Neural cell (in vitro differentiated cells): Measurements from ENCODE around the gene VMP1. TPM values are rescaled to one million over a fixed set of nuclear protein-coding genes. Genes with fewer than 3 reads are reported as not detected.

ENCODE experiments used
- H2AFZ ChIP-seq: fragments of 200-600, 300-800 bp; sonication (generic), shearing (Covaris generic); 2 replicates; pipeline ENCODE4 v1.6.0; 2014; ENCODE audit warnings: low read depth, mild to moderate bottlenecking, antibody characterized with exemption, low read length, moderate library complexity
- H3F3A ChIP-seq: fragments of 200-600 bp; shearing (Covaris generic); 2 replicates; pipeline ENCODE4 v1.6.1; 2016; ENCODE audit warnings: mild to moderate bottlenecking, moderate library complexity, mixed read lengths, antibody characterized with exemption, low read length; ENCODE audit not compliant: insufficient read depth, poor library complexity, severe bottlenecking
- H3K27ac ChIP-seq: fragments of 200-600, 300-800 bp; sonication (generic), shearing (Covaris generic); 2 replicates; pipeline ENCODE4 v1.5.1; 2014; ENCODE audit warnings: mild to moderate bottlenecking, low read length, moderate library complexity
- H3K27me3 ChIP-seq: fragments of 300-800, 200-600 bp; sonication (generic), shearing (Covaris generic); 2 replicates; pipeline ENCODE4 v1.6.0; 2014; ENCODE audit warnings: mild to moderate bottlenecking, low read depth, low read length, moderate library complexity; ENCODE audit not compliant: insufficient read depth
- H3K36me3 ChIP-seq: fragments of 300-800, 200-600 bp; sonication (generic), shearing (Covaris generic); 2 replicates; pipeline ENCODE4 v1.5.1; 2014; ENCODE audit warnings: mild to moderate bottlenecking, antibody characterized with exemption, low read length, moderate library complexity; ENCODE audit not compliant: insufficient read depth
- H3K4me2 ChIP-seq: fragments of 300-800, 200-600 bp; sonication (generic), shearing (Covaris generic); 2 replicates; pipeline ENCODE4 v1.6.0; 2014; ENCODE audit warnings: mild to moderate bottlenecking, low read length
- H3K4me3 ChIP-seq: fragments of 300-800, 200-600 bp; sonication (generic), shearing (Covaris generic); 2 replicates; pipeline ENCODE4 v1.5.1; 2014; ENCODE audit warnings: mild to moderate bottlenecking, low read length, moderate library complexity
- H3K79me2 ChIP-seq: fragments of 200-600 bp; shearing (Covaris generic); replicated peaks from 2 replicates; pipeline ENCODE4 v1.6.0; 2014; ENCODE audit warnings: mild to moderate bottlenecking, low read length, moderate library complexity; ENCODE audit not compliant: insufficient read depth
- H3K9ac ChIP-seq: fragments of 300-800, 200-600 bp; sonication (generic), shearing (Covaris generic); 2 replicates; pipeline ENCODE4 v1.6.1; 2016; ENCODE audit warnings: mild to moderate bottlenecking, low read length, mixed read lengths
- H3K9me2 ChIP-seq: fragments of 200-600 bp; shearing (Covaris generic); 2 replicates; pipeline ENCODE4 v1.6.1; 2016; ENCODE audit warnings: mild to moderate bottlenecking, low read length, mixed read lengths; ENCODE audit not compliant: insufficient read depth
- H3K9me3 ChIP-seq: fragments of 200-600, 300-800 bp; sonication (generic), shearing (Covaris generic); 2 replicates; pipeline ENCODE4 v1.6.1; 2016; ENCODE audit warnings: mild to moderate bottlenecking, mixed run types, low read length, moderate library complexity, mixed read lengths
- H4K20me1 ChIP-seq: fragments of 200-600 bp; shearing (Covaris generic); 2 replicates; pipeline ENCODE4 v1.6.1; 2016; ENCODE audit warnings: mild to moderate bottlenecking, mixed run types; ENCODE audit not compliant: insufficient read depth
- EP300 ChIP-seq: fragments of 450-650 bp; conservative IDR thresholded peaks from 2 replicates; pipeline ENCODE4 v1.6.1; 2014; ENCODE audit warnings: antibody characterized with exemption, mild to moderate bottlenecking, moderate library complexity; ENCODE audit not compliant: poor library complexity, severe bottlenecking
- EZH2 ChIP-seq: fragments of 200-600, 300-800 bp; shearing (Covaris generic), sonication (generic); IDR thresholded peaks from 2 replicates; pipeline ENCODE4 v1.6.1; 2014; ENCODE audit warnings: antibody characterized with exemption, low read length, borderline replicate concordance, mild to moderate bottlenecking; ENCODE audit not compliant: insufficient read depth, poor library complexity, severe bottlenecking
- MXI1 ChIP-seq: fragments of 450-650 bp; conservative IDR thresholded peaks from 2 replicates; pipeline ENCODE4 v1.6.1; 2014; ENCODE audit warnings: antibody characterized with exemption, mild to moderate bottlenecking; ENCODE audit not compliant: poor library complexity, severe bottlenecking
- POLR2AphosphoS5 ChIP-seq: IDR thresholded peaks from 2 replicates; pipeline ENCODE4 v1.6.1; 2012
- RAD21 ChIP-seq: fragments of 450-650 bp; conservative IDR thresholded peaks from 2 replicates; pipeline ENCODE4 v1.6.1; 2014; ENCODE audit warnings: antibody characterized with exemption, mild to moderate bottlenecking, moderate library complexity
- SMC3 ChIP-seq: fragments of 450-650 bp; conservative IDR thresholded peaks from 2 replicates; pipeline ENCODE4 v1.6.1; 2014; ENCODE audit warnings: antibody characterized with exemption, mild to moderate bottlenecking, moderate library complexity; ENCODE audit not compliant: poor library complexity
- TAF1 ChIP-seq: IDR thresholded peaks from 2 replicates; pipeline ENCODE4 v1.6.1; 2012; ENCODE audit warnings: low read depth
- polyA plus RNA-seq: library from polyadenylated mRNA; depleted of rRNA; stranded (reverse); fragments of >200 nt; gene quantifications from 2 replicates; pipeline ENCODE4 v1.2.3, GENCODE V29; 2014
- TF ChIP-seq, protein P1 (sequence below): fragments of 450-650 bp; IDR thresholded peaks from 2 replicates; pipeline ENCODE4 v1.5.1; 2014; ENCODE audit warnings: antibody characterized with exemption, mild to moderate bottlenecking, moderate library complexity; ENCODE audit not compliant: poor library complexity, severe bottlenecking
- TF ChIP-seq, protein P2 (sequence below): IDR thresholded peaks from 2 replicates; pipeline ENCODE4 v1.6.1; 2012; ENCODE audit warnings: borderline replicate concordance

VMP1 gene
- polyA plus RNA-seq, 1 donor from 2014 or later, result 75.9 TPM

DNA sequence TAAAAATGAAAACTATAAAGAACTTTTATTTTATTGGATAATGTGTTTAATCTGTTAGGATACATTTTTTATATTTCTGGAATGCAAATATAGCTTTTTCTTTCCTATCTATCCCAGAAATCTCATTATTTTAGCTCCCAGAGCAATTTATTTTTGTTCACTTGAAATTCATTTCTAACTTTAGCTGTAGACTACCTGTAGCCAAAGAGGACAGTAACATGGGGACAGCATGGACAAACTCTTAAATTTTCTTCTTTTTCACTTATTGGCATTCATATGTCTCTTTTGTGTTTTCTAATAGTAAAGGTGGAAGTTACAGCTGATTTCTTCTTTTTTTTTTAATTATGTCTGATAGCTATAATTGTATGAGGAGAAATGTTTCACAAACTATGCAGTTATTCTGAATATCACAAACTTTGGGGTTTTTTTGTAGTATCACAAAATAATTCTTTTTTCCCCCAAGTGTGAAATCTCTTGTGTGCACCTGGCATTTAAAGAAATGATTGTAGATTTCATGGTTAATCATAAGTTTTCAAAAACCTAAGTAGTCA, 55.4 kb downstream of the VMP1 start:
- Histone ChIP-seq H3K36me3 (no peaks in the 10 kb centered on the region), H3K9me3 (no peaks in the 10 kb centered on the region), H3K79me2 (no peaks in the 10 kb centered on the region), H4K20me1 (no peaks in the 10 kb centered on the region), H3K4me2 (no peak overlapping the region), H3K9me2 (no peaks in the 10 kb centered on the region), H2AFZ (no peak overlapping the region), H3K27ac (no peak overlapping the region), H3K9ac (no peak overlapping the region), H3K4me3 (no peak overlapping the region), H3F3A (no peaks in the 10 kb centered on the region), H3K27me3 (no peaks in the 10 kb centered on the region)
- TF ChIP-seq SMC3, result no peak
- no peak for TF ChIP-seq RAD21
- no peak for TF ChIP-seq EZH2
- TF ChIP-seq, protein P1, sequence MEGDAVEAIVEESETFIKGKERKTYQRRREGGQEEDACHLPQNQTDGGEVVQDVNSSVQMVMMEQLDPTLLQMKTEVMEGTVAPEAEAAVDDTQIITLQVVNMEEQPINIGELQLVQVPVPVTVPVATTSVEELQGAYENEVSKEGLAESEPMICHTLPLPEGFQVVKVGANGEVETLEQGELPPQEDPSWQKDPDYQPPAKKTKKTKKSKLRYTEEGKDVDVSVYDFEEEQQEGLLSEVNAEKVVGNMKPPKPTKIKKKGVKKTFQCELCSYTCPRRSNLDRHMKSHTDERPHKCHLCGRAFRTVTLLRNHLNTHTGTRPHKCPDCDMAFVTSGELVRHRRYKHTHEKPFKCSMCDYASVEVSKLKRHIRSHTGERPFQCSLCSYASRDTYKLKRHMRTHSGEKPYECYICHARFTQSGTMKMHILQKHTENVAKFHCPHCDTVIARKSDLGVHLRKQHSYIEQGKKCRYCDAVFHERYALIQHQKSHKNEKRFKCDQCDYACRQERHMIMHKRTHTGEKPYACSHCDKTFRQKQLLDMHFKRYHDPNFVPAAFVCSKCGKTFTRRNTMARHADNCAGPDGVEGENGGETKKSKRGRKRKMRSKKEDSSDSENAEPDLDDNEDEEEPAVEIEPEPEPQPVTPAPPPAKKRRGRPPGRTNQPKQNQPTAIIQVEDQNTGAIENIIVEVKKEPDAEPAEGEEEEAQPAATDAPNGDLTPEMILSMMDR, result no peak
- TF ChIP-seq MXI1, result no peak
- TF ChIP-seq POLR2AphosphoS5, result no peak
- TF ChIP-seq, protein P2, sequence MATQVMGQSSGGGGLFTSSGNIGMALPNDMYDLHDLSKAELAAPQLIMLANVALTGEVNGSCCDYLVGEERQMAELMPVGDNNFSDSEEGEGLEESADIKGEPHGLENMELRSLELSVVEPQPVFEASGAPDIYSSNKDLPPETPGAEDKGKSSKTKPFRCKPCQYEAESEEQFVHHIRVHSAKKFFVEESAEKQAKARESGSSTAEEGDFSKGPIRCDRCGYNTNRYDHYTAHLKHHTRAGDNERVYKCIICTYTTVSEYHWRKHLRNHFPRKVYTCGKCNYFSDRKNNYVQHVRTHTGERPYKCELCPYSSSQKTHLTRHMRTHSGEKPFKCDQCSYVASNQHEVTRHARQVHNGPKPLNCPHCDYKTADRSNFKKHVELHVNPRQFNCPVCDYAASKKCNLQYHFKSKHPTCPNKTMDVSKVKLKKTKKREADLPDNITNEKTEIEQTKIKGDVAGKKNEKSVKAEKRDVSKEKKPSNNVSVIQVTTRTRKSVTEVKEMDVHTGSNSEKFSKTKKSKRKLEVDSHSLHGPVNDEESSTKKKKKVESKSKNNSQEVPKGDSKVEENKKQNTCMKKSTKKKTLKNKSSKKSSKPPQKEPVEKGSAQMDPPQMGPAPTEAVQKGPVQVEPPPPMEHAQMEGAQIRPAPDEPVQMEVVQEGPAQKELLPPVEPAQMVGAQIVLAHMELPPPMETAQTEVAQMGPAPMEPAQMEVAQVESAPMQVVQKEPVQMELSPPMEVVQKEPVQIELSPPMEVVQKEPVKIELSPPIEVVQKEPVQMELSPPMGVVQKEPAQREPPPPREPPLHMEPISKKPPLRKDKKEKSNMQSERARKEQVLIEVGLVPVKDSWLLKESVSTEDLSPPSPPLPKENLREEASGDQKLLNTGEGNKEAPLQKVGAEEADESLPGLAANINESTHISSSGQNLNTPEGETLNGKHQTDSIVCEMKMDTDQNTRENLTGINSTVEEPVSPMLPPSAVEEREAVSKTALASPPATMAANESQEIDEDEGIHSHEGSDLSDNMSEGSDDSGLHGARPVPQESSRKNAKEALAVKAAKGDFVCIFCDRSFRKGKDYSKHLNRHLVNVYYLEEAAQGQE, result no peak

DNA sequence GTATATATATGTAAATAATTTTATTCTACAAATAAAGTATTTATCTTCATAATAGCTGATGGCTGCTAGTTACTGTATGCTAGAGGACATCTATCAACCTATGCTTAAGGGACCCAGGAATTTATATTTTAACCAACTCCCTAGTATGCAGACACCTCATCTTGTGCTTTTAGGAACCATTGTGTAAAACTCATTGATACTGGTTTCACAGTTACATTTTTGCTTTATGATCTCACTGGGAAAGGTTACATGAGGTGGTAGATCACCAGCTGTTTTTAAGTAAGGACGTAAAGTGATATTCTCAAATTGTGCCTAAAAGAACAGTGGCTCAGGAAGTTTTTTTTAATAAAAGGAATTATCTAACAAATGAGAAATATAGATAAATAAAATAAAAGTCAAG, 56.4 kb downstream of the VMP1 start:
- H3F3A ChIP-seq, result no peaks in the 10 kb centered on the region
- no peak for TF ChIP-seq EP300
- TF ChIP-seq MXI1, result no peak
- TF ChIP-seq RAD21, result no peak
- TF ChIP-seq SMC3, result no peak
- TF ChIP-seq, protein P2, result no peak
- no peak for TF ChIP-seq EZH2
- TF ChIP-seq, protein P1, result no peak
- no peak for TF ChIP-seq POLR2AphosphoS5
- no peak for TF ChIP-seq TAF1
- no peak overlapping the region for H2AFZ ChIP-seq
- H3K4me2 ChIP-seq, result no peak overlapping the region
- no peaks in the 10 kb centered on the region for H3K79me2 ChIP-seq
- no peak overlapping the region for H3K9ac ChIP-seq
- H3K4me3 ChIP-seq, result no peak overlapping the region
- no peaks in the 10 kb centered on the region for H3K9me3 ChIP-seq
- H4K20me1 ChIP-seq, result no peaks in the 10 kb centered on the region
- H3K27me3 ChIP-seq, result no peaks in the 10 kb centered on the region
- no peaks in the 10 kb centered on the region for H3K36me3 ChIP-seq
- H3K27ac ChIP-seq, result no peak overlapping the region
- H3K9me2 ChIP-seq, result no peaks in the 10 kb centered on the region
